ENCODE results near the gene MAP2K6.

MAP2K6 gene

DNA sequence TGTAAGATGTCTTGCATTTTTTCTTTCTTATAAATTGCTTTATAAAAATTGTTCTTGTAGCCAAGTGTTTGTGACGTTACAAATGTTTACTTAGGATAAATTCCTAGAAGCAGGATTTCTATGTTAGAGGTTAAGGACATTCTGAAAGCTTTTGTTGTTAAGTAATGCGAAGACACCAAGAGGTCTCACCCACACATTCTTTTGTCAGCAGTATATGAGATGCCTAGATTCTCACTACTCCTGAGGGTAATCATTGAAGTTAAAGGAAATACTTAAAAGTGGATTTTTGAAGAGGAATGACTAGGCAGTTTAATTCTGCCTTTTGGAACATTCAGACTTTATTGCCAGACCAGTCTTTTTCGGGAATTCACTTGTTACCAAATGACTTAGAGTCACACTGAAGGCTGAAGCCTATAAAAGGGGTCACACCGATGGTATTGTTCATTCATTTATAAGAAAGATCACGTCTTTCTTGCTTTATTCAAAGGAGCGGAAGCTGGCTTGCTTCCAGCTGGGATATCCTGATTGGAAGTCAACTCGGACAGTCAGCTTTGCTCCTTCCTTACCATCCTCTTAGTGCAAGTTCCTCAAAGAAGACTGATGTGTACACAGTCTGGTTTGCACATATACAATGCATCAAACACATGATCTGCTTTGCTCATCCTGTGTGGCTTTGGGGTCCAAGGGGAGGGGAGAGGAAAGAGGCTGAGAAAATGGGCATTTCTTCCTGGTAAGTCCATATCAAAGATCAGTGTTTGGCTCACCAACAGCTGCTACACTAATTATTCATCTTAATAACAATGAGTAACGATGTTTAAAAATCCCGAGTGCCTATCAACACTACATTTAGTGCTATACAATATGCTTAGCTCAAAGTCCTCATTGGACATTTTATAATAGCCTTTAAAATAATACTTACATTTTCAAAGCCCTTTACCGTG lies 160.0 kb downstream of the MAP2K6 start:
- in situ Hi-C loops (cut with MboI; ENCODE audit: low sequenced_read_pairs): loop anchor here (25.0 kb wide), 1 partner anchor 1038 kb away; no protein-coding TSS in a partner anchor

DNA sequence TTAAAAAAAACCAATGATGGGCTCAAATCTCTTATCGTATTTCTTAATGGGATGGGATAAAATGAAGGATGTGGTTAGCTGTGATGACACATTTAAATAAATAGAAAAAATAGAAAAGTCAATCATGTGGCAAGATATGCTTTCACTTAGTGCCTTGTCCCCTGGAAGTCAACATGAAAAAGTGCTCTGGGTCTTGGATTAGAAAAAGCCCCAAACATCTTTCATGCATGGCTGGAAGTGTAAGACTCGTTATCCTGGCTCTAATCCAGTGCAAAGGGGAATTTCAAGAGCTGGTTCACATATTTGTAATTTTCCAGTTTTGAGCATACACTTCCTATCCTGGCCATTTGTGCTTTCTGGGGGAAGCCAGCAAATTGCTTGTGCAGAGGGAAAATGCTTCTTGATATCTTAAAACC lies 160.9 kb downstream of the MAP2K6 start:
- in situ Hi-C loops (cut with MboI; ENCODE audit: low sequenced_read_pairs): loop anchor here (25.0 kb wide), 1 partner anchor 1037 kb away; no protein-coding TSS in a partner anchor

DNA sequence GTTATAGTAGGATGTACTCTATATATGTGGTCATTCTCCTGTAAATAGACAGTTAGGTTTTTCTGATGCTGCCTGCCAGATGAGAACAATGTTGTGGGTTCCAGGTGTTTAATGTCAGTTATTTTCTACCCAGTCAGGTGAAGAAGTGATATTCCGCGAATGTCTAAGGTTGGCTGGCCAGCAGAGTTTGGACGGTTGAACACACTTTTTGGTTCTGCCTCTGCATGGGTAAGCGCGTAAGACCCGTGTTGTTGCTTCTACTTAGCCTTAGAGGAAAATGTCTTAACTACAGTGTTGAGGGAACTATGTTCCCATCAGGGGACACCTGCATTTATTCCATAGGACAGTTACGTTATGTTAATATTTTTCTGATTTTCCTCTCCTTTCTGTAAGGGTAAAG lies 162.6 kb downstream of the MAP2K6 start:
- in situ Hi-C loops (cut with MboI; ENCODE audit: low sequenced_read_pairs): loop anchor here (25.0 kb wide), 1 partner anchor 1035 kb away; no protein-coding TSS in a partner anchor

DNA sequence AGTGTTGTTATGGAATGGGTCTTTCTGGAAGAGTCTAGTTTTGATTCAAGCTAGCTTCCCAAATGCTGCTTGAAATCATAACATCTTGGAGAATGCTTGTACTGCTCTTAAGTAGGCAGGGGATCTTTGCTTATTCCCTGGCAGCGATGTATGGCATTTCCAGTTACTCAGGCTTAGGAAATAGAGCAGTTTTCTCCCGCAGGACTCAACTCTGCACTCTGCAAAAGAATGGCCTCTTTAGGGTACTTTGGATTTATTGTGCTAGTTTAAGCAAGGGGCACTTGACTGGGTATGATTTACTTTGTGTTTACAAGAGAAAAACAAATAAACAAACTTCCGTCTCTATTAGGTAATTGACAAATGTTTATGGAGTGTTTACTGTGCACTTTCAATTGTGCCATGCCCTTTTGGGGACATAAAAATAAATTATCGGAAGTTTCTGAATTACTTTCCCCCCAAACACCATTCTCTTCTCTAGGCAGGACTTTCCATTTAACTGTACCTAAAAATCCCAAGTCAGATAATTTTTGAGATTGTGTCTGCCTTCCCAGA lies 164.0 kb downstream of the MAP2K6 start:
- in situ Hi-C loops (cut with MboI; ENCODE audit: low sequenced_read_pairs): loop anchor here (25.0 kb wide), 1 partner anchor 1034 kb away; no protein-coding TSS in a partner anchor

DNA sequence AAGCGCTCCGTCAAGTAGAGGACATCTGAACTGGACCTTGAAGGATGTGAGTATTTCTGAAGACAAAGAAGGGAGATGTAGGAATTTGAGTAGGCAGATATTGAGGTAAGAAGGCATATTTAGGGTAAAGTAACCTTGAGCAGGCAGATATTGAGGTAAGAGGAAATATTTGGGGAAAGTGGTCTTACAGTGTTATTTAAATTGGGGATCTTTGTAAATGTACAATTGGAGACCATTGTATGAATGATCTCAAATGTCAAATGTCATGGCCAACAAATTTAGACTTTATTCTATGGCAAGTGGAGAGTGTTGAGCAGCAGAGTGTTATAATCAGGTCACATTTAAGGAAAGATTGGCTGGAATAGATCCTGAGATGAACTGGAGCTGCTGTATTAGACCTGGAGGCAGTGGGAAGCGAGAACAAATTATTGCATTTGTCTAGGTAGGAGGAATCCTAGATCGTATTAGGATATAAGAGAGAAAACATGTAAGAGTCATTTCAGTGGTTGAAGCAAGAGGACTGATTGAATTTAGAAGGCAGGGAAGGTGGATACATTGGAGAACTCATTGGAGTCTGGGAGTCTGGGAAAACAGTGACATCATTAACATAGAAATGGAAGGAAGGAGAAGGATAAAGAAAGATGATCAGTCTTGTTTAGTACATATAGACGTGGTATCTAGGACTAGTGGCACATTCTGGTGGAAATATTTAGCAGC lies 165.6 kb downstream of the MAP2K6 start:
- in situ Hi-C loops (cut with MboI; ENCODE audit: low sequenced_read_pairs): loop anchor here (25.0 kb wide), 1 partner anchor 1032 kb away; no protein-coding TSS in a partner anchor

DNA sequence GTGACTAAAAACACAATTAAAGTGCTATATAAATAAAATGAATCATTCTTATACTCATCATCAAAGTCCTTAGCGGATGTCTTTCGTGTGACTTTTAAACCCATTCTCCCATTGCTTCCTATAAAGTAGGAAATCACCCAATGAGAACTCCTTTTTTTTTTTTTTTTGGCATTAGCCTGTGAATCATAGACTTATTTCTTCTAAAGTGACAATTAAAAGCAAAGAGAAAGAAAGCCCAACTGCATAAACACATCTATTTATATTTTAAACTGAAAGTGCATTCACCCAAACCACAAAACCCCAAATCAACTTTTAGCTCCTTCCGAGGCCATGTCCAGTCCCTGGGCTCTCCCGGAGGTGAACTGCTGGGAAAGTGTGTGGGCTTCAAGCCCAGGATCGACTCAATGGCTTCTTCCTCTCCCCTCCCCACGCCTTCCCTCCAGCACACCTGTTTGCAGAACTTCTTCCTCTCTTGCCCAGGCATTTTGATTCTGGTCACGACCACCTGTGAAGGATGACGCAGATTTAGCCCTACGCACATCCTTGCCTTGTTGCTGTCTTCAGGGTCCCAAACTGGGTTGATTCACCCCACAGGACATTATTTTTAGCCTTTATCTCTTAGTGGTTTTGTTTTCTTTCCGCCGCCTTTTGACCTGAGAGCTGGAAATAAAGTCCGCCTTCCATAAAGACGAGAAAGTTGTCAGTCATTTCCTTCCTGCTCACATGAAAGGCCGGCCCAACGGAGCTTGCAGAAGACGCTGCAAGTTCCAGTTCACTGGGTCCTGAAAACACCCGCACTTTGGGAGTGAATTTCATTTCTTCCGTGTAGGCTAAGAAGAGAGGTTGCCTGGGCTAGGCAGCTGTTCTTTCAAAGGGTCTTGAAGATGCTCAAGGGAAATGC lies 166.8 kb downstream of the MAP2K6 start:
- in situ Hi-C loops (cut with MboI; ENCODE audit: low sequenced_read_pairs): loop anchor here (25.0 kb wide), 1 partner anchor 1031 kb away; no protein-coding TSS in a partner anchor

DNA sequence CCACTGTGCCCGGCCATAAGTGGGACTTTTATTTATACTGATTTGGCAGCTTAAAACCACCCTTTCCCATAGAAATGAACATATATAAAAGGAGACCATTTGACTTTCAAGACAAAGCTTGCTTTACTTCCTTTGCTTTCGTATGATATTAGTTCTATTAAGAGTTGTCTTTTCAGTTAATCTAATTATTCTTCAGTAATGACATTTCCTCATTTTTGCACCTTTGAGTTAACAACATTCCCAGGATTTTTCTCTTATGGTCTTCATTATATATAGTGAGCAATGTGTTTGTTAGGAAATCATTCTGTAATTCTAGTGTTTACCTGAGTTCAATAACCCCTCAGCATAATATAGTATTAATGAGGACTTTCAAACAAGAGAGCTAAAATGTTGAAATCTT lies 173.8 kb downstream of the MAP2K6 start:
- in situ Hi-C loops (cut with MboI; ENCODE audit: low sequenced_read_pairs): loop anchor here (25.0 kb wide), 1 partner anchor 1024 kb away; no protein-coding TSS in a partner anchor

DNA sequence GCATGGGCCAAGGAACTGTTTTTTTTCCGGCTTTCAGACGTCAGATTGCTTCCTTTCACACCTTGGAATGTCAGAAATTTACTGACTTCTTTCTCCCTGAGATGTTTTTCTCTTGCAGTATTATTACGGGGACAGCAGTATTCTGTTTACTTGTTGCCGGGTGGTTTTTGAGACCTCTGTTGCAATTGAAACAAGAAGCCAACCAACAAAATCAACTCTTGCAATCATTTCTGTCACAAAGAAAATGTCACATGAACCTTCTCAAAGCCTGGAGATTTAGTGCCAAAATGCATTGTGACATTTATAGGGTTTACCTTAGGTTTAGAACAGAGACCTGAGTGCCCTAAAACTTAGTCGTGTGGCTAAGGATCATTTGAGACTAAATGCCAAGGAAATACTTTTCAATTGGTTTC lies 174.3 kb downstream of the MAP2K6 start:
- in situ Hi-C loops (cut with MboI; ENCODE audit: low sequenced_read_pairs): loop anchor here (25.0 kb wide), 1 partner anchor 1023 kb away; no protein-coding TSS in a partner anchor

DNA sequence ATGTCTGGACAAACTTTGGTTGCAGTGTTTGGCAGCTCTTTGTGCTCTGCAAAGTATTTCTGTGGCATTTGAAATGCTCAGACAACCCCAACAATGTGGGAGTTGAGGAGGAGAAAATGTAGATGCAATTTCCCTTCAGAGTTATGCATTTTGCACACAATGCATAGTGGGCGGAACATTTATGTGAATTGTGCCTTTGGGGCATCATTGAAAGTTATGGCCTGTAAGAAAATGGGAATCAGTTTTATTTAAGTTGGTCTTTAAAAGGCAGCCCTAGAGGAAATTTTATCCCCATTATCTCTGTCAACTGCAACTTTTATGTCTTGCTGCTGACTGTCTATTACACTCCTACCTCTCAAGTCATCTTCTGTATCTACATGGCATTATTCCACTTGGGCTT lies 176.2 kb downstream of the MAP2K6 start:
- in situ Hi-C loops (cut with MboI; ENCODE audit: low sequenced_read_pairs): loop anchor here (25.0 kb wide), 1 partner anchor 1022 kb away; no protein-coding TSS in a partner anchor

DNA sequence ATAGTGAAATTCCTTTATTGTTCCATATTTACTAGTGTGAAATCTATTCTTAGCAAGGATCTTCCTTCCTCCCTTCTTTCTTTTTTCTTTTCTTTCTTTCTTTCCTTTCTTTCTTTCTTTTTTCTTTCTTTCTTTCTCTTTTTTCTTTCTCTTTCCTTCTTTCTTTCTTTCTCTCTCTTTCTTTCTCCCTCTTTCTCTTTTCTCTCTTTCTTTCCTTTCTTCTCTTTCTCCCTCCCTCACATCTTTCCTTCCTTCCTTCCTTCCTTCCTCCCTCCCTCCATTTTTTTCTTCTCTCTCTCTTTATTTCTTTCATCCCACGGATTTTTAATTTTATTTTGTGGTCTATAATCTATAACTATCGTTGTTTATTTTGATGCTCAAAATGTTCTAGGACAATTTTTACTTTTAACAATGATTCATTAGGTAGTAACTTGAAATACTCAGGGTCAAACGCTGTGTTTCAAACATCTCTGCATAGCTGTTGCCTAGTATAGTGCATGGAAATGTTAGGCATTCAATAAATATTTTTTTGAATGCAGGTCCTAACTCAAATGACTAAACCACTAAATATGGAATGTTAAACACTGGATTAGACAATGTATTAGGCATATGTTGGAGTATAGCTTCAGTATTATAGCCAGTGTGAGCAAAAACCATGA lies 178.3 kb downstream of the MAP2K6 start:
- in situ Hi-C loops (cut with MboI; ENCODE audit: low sequenced_read_pairs): loop anchor here (25.0 kb wide), 1 partner anchor 1019 kb away; no protein-coding TSS in a partner anchor

DNA sequence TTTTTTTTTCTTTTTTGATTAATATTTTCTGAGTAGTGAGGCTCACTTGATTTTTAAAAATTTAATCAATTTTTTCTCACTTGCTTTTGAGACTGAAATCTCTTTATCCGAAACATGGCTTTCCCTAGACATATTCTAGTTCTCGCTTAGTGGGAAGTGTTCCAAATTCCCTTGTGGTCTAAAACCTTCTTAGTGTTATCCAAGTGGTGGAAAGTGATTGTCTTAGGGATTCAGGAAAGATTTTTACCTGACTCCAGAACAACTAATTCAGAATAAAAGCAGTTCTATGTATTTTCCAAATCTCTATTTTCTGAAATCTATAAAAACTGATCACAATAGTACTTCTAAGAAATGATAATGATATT lies 178.8 kb downstream of the MAP2K6 start:
- in situ Hi-C loops (cut with MboI; ENCODE audit: low sequenced_read_pairs): loop anchor here (25.0 kb wide), 1 partner anchor 1019 kb away; no protein-coding TSS in a partner anchor

DNA sequence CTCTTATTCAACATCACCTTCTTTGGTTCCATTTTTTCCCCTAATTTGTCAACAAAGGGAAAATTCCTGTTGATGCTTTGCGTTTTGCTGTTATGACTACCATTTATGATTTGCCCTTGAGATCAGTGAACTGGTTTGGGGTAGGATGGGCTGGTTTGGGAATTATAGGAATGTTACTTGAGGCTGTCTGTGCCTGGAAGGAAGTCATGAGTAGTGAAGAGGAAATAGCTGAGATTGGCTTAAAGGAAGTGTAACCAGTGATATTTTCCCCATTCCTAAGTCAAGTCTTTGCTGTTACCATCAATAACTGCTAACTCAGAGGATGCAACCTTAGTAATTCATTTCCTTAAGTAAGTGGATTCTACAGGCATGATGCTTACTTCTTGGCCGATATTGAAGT lies 179.2 kb downstream of the MAP2K6 start:
- in situ Hi-C loops (cut with MboI; ENCODE audit: low sequenced_read_pairs): loop anchor here (25.0 kb wide), 1 partner anchor 1019 kb away; no protein-coding TSS in a partner anchor

DNA sequence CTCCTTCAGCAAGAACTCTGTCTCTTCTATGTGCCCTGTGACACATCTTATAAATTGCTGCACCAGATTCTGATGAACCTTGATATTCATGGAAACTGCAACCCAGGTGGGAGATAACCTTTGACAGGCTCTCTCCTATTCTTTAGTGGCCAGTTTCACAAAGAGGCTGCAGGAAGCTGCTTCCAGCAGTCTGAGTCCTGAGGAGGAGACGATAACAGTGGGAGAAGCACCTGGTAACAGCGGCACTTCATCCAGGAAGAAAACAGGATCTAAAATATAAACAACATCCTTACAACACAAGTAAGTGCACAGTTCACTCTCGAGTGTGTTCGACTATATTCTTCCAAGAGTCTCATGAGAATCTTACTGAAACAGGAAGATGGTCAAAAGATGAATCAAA lies 180.1 kb downstream of the MAP2K6 start:
- in situ Hi-C loops (cut with MboI; ENCODE audit: low sequenced_read_pairs): loop anchor here (25.0 kb wide), 1 partner anchor 1018 kb away; no protein-coding TSS in a partner anchor

DNA sequence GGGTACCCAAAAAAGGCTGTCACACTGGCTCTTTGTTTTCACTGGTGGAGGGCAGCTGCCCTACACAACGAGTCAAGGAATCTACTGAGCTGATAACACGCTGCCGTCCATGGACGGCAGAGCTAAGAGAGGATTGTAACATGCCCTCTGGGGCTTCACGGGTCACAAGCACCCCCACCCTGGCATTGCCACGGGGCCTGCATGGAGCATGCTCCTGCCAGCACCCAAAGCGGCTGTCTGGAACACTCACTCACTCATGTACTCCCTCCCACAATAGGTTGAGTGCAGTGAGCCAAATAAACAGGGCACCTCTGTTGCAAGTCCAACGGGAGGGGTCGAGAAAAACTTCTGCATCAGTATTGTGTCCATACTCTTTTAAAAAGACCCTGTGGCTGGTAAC lies 181.6 kb downstream of the MAP2K6 start:
- in situ Hi-C loops (cut with MboI; ENCODE audit: low sequenced_read_pairs): loop anchor here (25.0 kb wide), 1 partner anchor 1016 kb away; no protein-coding TSS in a partner anchor

DNA sequence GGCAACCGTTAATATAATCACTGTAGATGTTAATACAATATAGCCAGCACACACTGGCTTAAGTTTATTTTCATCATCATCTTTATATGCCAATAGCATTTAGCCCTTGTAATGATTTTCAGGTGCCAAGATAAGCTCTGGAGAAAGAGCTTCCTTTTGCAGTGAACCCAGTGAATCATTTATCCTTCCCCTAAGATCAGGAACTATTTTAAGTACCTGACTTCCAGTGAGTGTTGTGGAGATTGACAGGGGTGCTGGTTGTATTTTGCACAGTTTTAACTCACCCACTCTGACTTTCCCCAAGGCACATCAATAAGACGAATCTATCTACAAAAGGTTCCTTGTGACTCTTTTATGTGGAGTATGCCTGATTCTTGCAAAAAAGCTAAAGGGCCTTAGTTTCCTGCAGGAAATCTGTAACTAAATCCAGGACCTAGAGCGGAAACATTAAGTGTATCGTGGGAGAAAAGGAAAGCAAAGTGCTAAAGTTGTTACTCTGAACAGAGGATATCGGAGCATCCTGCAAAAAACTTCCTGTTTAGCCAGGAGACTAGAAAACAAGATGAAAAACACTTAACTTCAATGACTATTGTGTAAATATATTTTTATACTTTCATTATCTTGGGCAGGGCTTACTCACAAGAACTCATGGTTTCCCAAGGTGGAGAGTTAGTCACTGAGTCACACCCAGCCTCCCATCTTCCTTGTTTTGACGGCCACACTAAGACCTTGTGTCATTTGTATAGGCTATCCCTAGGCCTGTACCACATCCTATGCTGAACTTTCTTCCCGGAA lies 183.6 kb downstream of the MAP2K6 start:
- in situ Hi-C loops (cut with MboI; ENCODE audit: low sequenced_read_pairs): loop anchor here (25.0 kb wide), 1 partner anchor 1014 kb away; no protein-coding TSS in a partner anchor

DNA sequence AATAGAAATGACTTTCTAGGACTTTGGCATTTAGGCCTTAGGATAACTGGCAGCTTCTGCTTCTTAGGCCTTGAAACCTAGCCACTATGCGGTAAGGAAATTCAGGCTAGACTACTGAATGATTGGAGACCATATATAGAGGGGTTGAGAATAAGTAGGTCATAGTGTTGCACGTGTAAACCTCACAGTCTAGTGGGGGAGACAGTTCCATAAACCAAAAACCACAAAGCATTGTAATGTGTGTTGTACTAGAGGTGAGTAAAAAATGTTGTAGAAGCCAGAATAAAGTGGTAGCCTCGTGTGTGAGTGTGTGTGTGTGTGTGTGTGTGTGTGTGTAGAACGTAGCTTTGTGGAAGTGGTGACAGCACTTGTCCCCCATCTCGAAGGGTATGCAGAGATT lies 188.5 kb downstream of the MAP2K6 start:
- in situ Hi-C loops (cut with MboI; ENCODE audit: low sequenced_read_pairs): no loop called here

Measured in HL-60/S4 treated with phorbol 12-myristate 13-acetate at 8.2 ng/mL for 4 days and 3 days (cell line).